ENCODE data around the gene MAGEH1. TPM values are rescaled to one million over a fixed set of nuclear protein-coding genes. Genes with fewer than 3 reads are reported as not detected.
"Not testable (repeated sequence)": the region's sequence is repeated elsewhere in the genome, so short reads cannot be mapped to it uniquely, and the experiment has no call there.

The MAGEH1 gene
- total RNA-seq, 1 donor from 2014 or later: 9.8 TPM

GRCh38 chrX:55451626-55451989 is 319 bp upstream of the MAGEH1 start:
- intact Hi-C loops (cut with micrococcal nuclease): no loop called here
- H3K27me3 Mint-ChIP-seq: no peaks in the 10 kb centered on the region

DNA sequence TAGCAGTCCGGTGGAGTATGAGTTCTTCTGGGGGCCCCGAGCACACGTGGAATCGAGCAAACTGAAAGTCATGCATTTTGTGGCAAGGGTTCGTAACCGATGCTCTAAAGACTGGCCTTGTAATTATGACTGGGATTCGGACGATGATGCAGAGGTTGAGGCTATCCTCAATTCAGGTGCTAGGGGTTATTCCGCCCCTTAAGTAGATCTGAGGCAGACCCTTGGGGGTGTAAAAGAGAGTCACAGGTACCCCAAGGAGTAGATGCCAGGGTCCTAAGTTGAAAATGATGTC is 852 bp downstream of the MAGEH1 start:
- ATAC-seq (ENCODE audit: low read depth) (no peak), DNase-seq (no peak)
- peak overlapping the region; percentile 79 for H3K27ac Mint-ChIP-seq
- H3K27me3 Mint-ChIP-seq: no peaks in the 10 kb centered on the region
- H3K4me1 Mint-ChIP-seq: peaks cover 13% of the 10 kb centered on the region
- POLR2A ChIA-PET: interaction anchor here (0.7 to 1.5 kb wide), 5 partner anchors 36 to 1768 kb away, joined by 3 to 18 read pairs (median 3); partner anchors contain the start of gene USP51
- intact Hi-C loops (cut with micrococcal nuclease): no loop called here
- H3K36me3 Mint-ChIP-seq (ENCODE audit: low read depth): no peaks in the 10 kb centered on the region
- peak overlapping the region; percentile 89 for H3K4me3 Mint-ChIP-seq
- H3K9me3 Mint-ChIP-seq: no peaks in the 10 kb centered on the region
- CTCF ChIA-PET: interaction anchor here (1.4 kb wide), 1 partner anchor 36 kb away, joined by 10 read pairs; no protein-coding TSS in a partner anchor
- TF ChIP-seq, protein P1, sequence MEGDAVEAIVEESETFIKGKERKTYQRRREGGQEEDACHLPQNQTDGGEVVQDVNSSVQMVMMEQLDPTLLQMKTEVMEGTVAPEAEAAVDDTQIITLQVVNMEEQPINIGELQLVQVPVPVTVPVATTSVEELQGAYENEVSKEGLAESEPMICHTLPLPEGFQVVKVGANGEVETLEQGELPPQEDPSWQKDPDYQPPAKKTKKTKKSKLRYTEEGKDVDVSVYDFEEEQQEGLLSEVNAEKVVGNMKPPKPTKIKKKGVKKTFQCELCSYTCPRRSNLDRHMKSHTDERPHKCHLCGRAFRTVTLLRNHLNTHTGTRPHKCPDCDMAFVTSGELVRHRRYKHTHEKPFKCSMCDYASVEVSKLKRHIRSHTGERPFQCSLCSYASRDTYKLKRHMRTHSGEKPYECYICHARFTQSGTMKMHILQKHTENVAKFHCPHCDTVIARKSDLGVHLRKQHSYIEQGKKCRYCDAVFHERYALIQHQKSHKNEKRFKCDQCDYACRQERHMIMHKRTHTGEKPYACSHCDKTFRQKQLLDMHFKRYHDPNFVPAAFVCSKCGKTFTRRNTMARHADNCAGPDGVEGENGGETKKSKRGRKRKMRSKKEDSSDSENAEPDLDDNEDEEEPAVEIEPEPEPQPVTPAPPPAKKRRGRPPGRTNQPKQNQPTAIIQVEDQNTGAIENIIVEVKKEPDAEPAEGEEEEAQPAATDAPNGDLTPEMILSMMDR (IDR thresholded peaks at IDR 0.05): no peak

More at GRCh38 chrX:55451626-55451989, 319 bp upstream of the MAGEH1 start:
- no peak for DNase-seq
- CTCF ChIA-PET: interaction anchor here (0.6 to 1.4 kb wide), 2 partner anchors 37 to 1271 kb away, joined by 3 to 10 read pairs; no protein-coding TSS in a partner anchor
- Mint-ChIP-seq H3K9me3 (no peaks in the 10 kb centered on the region), H3K27ac (peak overlapping the region; percentile 79), H3K4me3 (peak overlapping the region; percentile 89), H3K4me1 (peaks cover 13% of the 10 kb centered on the region), H3K36me3 (ENCODE audit: low read depth) (no peaks in the 10 kb centered on the region)
- ATAC-seq (ENCODE audit: low read depth): peak; percentile 13
- TF ChIP-seq, protein P1 (IDR thresholded peaks at IDR 0.05): no peak
- POLR2A ChIA-PET: interaction anchor here (0.8 to 1.5 kb wide), 9 partner anchors 37 to 1768 kb away, joined by 3 to 18 read pairs (median 4); partner anchors contain the start of genes APEX2, RRAGB and USP51

DNA sequence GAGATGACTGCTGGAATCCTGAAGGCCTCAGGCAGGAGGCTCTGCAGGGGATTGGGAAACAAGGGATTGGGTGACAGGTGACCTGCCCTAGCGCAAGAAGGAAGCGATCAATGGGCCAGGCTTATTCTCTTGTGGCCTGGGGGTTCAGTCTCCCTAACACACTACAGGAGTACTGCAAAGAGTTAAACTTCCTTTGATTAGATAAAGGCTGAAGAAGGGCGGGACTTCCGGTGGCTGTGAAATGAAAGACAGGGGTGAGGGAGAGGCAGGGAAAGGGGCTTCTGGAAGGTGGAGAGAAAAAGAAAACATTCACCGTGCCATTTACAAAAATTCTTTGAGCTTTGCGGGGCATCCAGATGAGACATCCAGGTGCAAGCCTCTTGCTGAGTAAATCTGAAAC is 3.8 kb downstream of the MAGEH1 start:
- POLR2A ChIA-PET; CTCF ChIA-PET; ATAC-seq (ENCODE audit: low read depth); H3K9me3 Mint-ChIP-seq; H3K36me3 Mint-ChIP-seq (ENCODE audit: low read depth); intact Hi-C loops (cut with micrococcal nuclease); H3K27ac Mint-ChIP-seq; H3K27me3 Mint-ChIP-seq; DNase-seq; H3K4me3 Mint-ChIP-seq: not testable (repeated sequence)
- peaks cover 13% of the 10 kb centered on the region for H3K4me1 Mint-ChIP-seq

GRCh38 chrX:55459426-55459825 is 7.5 kb downstream of the MAGEH1 start:
- H3K27ac Mint-ChIP-seq; H3K4me1 Mint-ChIP-seq; intact Hi-C loops (cut with micrococcal nuclease); H3K27me3 Mint-ChIP-seq; H3K4me3 Mint-ChIP-seq; H3K9me3 Mint-ChIP-seq; POLR2A ChIA-PET; CTCF ChIA-PET; DNase-seq; ATAC-seq (ENCODE audit: low read depth); H3K36me3 Mint-ChIP-seq (ENCODE audit: low read depth): not testable (repeated sequence)

- CTCF ChIA-PET; H3K4me1 Mint-ChIP-seq; intact Hi-C loops (cut with micrococcal nuclease); POLR2A ChIA-PET; H3K36me3 Mint-ChIP-seq (ENCODE audit: low read depth); DNase-seq; H3K27ac Mint-ChIP-seq; H3K27me3 Mint-ChIP-seq; H3K9me3 Mint-ChIP-seq; H3K4me3 Mint-ChIP-seq; ATAC-seq (ENCODE audit: low read depth): not testable (repeated sequence)
These were observed 8.0 kb downstream of the MAGEH1 start for GRCh38 chrX:55459926-55460325.

GRCh38 chrX:55464050-55464449 is 12.1 kb downstream of the MAGEH1 start:
- H3K9me3 Mint-ChIP-seq; H3K4me3 Mint-ChIP-seq; DNase-seq; intact Hi-C loops (cut with micrococcal nuclease); CTCF ChIA-PET; H3K27ac Mint-ChIP-seq; ATAC-seq (ENCODE audit: low read depth); H3K27me3 Mint-ChIP-seq; H3K4me1 Mint-ChIP-seq; H3K36me3 Mint-ChIP-seq (ENCODE audit: low read depth); POLR2A ChIA-PET: not testable (repeated sequence)

- H3K4me1 Mint-ChIP-seq; CTCF ChIA-PET; DNase-seq; POLR2A ChIA-PET; intact Hi-C loops (cut with micrococcal nuclease); H3K9me3 Mint-ChIP-seq; H3K27ac Mint-ChIP-seq; H3K4me3 Mint-ChIP-seq; H3K27me3 Mint-ChIP-seq; ATAC-seq (ENCODE audit: low read depth); H3K36me3 Mint-ChIP-seq (ENCODE audit: low read depth): not testable (repeated sequence)
These were observed 13.2 kb downstream of the MAGEH1 start for GRCh38 chrX:55465108-55465507.

- H3K27ac Mint-ChIP-seq; CTCF ChIA-PET; ATAC-seq (ENCODE audit: low read depth); intact Hi-C loops (cut with micrococcal nuclease); H3K4me3 Mint-ChIP-seq; H3K4me1 Mint-ChIP-seq; H3K27me3 Mint-ChIP-seq; H3K9me3 Mint-ChIP-seq; POLR2A ChIA-PET; DNase-seq; H3K36me3 Mint-ChIP-seq (ENCODE audit: low read depth): not testable (repeated sequence)
These were observed 13.9 kb downstream of the MAGEH1 start for GRCh38 chrX:55465791-55466190.

GRCh38 chrX:55479956-55480355 is 28.0 kb downstream of the MAGEH1 start:
- H3K27me3 Mint-ChIP-seq; POLR2A ChIA-PET; H3K9me3 Mint-ChIP-seq; intact Hi-C loops (cut with micrococcal nuclease); H3K4me1 Mint-ChIP-seq; H3K27ac Mint-ChIP-seq; H3K4me3 Mint-ChIP-seq; H3K36me3 Mint-ChIP-seq (ENCODE audit: low read depth); DNase-seq; CTCF ChIA-PET; ATAC-seq (ENCODE audit: low read depth): not testable (repeated sequence)

All from activated B cell treated with CpG ODN at 0.5 μM for 24 hours (primary cell).